HCEC 1CT (cell line): ENCODE results near the gene PRR15.

Experiments
- DNase-seq: peaks from one replicate; pipeline ENCODE4 v3.0.0-alpha.2; 2017

The PRR15 gene

GRCh38 chr7:29611941-29612544, 48.4 kb downstream of the PRR15 start:
- no peak for DNase-seq

DNA sequence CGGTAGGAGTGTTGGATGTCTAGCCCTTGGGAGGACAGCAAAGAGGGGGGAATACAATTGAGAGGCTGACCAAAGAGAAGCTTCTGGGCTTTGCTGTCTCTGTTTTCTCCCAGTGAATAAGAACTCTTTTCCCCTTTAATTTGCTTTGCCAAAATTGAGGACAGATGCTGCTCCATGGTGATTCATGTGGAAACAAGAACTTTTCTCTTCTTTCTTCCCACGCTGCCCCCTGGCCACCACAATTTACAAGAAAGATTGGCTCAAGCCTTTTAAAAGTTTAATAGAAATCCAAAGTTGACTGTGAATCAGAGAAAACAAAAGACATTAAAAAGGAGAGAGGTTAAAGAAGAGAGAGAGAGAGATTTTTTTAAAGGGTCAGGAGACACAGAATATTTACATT, 49.0 kb downstream of the PRR15 start:
- no peak for DNase-seq

DNA sequence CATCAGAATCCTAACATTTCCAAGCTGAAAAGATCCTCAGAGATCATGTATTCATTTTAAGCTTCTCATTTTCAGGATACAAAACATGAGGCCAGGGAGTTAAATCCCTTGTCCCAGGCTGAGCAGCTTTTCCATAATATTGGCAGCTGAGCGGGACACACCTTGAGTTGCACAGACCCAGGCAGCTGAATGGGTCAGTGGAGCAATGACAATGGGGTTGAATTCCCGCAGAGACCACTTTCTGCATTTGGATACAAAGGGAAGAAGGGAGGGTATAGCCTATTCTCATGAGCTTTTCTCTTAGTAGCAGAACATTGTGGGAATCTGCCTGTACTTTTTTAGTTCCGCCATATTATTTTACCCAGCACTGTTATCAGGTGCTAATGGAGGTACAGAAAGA, 49.5 kb downstream of the PRR15 start:
- DNase-seq: no peak

- no peak for DNase-seq
Observed at GRCh38 chr7:29614229-29614628, 50.6 kb downstream of the PRR15 start.
